Measurements from ENCODE around the gene SUGCT.

- no peak for TF ChIP-seq CTCF (conservative IDR thresholded peaks at IDR 0.05)
- no peak for TF ChIP-seq ZFX (IDR thresholded peaks at IDR 0.05)
Measured at GRCh38 chr7:40879941-40880543, 745.2 kb downstream of the SUGCT start.

Measured in C4-2B (cell line).